ENCODE measurements around the gene ZNF335. TPM values are rescaled to one million over a fixed set of nuclear protein-coding genes. Genes with fewer than 3 reads are reported as not detected.

The ZNF335 gene
- total and polyA plus RNA-seq, 2 of the 13 experiments (the other 11 are each of a cell fraction or from before 2014, with no cell fraction given): 9.7 to 13.7 TPM

DNA sequence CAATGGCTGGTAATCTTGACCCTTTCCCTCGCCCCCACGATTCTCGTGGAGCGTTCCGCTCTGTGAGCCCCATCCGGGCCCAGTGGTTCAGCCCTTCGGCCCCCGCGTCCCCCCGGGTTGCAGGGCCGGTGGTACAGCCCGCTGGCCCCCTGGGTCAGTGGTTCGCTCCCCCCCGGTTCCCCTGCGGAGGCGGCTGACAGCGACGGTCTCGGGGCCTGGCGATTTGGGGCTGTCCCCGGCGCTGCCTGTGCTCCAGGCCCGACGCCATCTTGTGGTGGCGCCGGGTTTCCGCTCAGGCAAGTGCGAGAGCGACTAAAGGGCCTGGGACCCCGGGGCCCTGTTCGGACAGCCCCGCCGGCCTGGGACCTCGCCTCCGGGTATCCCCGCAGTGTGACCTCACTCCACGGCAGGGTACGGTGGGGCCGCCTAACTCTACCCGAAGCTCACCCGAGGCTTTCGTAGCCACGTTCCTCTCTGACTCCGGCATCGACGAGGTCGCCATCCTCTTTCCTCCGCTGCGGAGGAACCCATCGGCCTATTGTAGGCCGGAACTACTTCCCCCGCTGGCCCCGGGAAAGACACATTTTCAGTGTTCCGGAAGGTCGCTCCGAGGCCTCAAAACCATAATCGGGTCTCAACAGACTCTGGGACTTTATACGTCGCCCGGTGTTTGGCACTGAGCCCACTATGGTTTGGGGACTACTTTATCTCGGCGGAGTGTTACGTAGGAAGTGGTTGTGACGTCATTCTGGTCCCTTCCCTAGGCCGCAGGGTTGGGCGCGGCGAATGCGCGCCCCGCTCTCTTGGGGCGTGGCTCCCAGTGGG lies at the start of gene ZNF335 (continued):
- TF ChIP-seq, protein P1, sequence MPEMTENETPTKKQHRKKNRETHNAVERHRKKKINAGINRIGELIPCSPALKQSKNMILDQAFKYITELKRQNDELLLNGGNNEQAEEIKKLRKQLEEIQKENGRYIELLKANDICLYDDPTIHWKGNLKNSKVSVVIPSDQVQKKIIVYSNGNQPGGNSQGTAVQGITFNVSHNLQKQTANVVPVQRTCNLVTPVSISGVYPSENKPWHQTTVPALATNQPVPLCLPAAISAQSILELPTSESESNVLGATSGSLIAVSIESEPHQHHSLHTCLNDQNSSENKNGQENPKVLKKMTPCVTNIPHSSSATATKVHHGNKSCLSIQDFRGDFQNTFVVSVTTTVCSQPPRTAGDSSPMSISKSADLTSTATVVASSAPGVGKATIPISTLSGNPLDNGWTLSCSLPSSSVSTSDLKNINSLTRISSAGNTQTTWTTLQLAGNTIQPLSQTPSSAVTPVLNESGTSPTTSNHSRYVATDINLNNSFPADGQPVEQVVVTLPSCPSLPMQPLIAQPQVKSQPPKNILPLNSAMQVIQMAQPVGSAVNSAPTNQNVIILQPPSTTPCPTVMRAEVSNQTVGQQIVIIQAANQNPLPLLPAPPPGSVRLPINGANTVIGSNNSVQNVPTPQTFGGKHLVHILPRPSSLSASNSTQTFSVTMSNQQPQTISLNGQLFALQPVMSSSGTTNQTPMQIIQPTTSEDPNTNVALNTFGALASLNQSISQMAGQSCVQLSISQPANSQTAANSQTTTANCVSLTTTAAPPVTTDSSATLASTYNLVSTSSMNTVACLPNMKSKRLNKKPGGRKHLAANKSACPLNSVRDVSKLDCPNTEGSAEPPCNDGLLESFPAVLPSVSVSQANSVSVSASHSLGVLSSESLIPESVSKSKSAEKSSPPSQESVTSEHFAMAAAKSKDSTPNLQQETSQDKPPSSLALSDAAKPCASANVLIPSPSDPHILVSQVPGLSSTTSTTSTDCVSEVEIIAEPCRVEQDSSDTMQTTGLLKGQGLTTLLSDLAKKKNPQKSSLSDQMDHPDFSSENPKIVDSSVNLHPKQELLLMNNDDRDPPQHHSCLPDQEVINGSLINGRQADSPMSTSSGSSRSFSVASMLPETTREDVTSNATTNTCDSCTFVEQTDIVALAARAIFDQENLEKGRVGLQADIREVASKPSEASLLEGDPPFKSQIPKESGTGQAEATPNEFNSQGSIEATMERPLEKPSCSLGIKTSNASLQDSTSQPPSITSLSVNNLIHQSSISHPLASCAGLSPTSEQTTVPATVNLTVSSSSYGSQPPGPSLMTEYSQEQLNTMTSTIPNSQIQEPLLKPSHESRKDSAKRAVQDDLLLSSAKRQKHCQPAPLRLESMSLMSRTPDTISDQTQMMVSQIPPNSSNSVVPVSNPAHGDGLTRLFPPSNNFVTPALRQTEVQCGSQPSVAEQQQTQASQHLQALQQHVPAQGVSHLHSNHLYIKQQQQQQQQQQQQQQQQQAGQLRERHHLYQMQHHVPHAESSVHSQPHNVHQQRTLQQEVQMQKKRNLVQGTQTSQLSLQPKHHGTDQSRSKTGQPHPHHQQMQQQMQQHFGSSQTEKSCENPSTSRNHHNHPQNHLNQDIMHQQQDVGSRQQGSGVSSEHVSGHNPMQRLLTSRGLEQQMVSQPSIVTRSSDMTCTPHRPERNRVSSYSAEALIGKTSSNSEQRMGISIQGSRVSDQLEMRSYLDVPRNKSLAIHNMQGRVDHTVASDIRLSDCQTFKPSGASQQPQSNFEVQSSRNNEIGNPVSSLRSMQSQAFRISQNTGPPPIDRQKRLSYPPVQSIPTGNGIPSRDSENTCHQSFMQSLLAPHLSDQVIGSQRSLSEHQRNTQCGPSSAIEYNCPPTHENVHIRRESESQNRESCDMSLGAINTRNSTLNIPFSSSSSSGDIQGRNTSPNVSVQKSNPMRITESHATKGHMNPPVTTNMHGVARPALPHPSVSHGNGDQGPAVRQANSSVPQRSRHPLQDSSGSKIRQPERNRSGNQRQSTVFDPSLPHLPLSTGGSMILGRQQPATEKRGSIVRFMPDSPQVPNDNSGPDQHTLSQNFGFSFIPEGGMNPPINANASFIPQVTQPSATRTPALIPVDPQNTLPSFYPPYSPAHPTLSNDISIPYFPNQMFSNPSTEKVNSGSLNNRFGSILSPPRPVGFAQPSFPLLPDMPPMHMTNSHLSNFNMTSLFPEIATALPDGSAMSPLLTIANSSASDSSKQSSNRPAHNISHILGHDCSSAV (CRISPR knock-in tag; IDR thresholded peaks at IDR 0.05; ENCODE audit: borderline replicate concordance): peak; percentile 79; the same call in 1 of the 2 replicates
- TF ChIP-seq, protein P2, sequence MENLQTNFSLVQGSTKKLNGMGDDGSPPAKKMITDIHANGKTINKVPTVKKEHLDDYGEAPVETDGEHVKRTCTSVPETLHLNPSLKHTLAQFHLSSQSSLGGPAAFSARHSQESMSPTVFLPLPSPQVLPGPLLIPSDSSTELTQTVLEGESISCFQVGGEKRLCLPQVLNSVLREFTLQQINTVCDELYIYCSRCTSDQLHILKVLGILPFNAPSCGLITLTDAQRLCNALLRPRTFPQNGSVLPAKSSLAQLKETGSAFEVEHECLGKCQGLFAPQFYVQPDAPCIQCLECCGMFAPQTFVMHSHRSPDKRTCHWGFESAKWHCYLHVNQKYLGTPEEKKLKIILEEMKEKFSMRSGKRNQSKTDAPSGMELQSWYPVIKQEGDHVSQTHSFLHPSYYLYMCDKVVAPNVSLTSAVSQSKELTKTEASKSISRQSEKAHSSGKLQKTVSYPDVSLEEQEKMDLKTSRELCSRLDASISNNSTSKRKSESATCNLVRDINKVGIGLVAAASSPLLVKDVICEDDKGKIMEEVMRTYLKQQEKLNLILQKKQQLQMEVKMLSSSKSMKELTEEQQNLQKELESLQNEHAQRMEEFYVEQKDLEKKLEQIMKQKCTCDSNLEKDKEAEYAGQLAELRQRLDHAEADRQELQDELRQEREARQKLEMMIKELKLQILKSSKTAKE (CRISPR knock-in tag; IDR thresholded peaks at IDR 0.05; ENCODE audit: borderline replicate concordance): peak; percentile 25; the same call in 1 of the 2 replicates
- TF ChIP-seq ZNF550 (CRISPR knock-in tag; IDR thresholded peaks at IDR 0.05; ENCODE audit: borderline replicate concordance) (no peak), SOX13 (IDR thresholded peaks at IDR 0.05) (peak; percentile 50; the same call in 1 of the 2 replicates), SOX13 (CRISPR knock-in tag; conservative IDR thresholded peaks at IDR 0.05 in 1 of 2, IDR thresholded peaks at IDR 0.05 in 1 of 2) (peak in 1 of 2 experiments; percentile 97; a peak in 2 of 4 replicates), CBX5 (CRISPR knock-in tag; IDR thresholded peaks at IDR 0.05; ENCODE audit: borderline replicate concordance) (peak; percentile 65; the same call in 1 of the 2 replicates), ZBTB42 (CRISPR knock-in tag; IDR thresholded peaks at IDR 0.05) (peak; percentile 89), NONO (IDR thresholded peaks at IDR 0.05) (no peak; the same call in 1 of the 2 replicates), NONO (CRISPR knock-in tag; conservative IDR thresholded peaks at IDR 0.05) (peak; percentile 100), ZNF224 (CRISPR knock-in tag; IDR thresholded peaks at IDR 0.05) (peak; percentile 81), MEF2D (CRISPR knock-in tag; IDR thresholded peaks at IDR 0.05) (peak; percentile 87)
- TF ChIP-seq, protein P3, sequence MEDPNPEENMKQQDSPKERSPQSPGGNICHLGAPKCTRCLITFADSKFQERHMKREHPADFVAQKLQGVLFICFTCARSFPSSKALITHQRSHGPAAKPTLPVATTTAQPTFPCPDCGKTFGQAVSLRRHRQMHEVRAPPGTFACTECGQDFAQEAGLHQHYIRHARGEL (CRISPR knock-in tag; IDR thresholded peaks at IDR 0.05): peak; percentile 58; the same call in 1 of the 2 replicates
- TF ChIP-seq, protein P4, sequence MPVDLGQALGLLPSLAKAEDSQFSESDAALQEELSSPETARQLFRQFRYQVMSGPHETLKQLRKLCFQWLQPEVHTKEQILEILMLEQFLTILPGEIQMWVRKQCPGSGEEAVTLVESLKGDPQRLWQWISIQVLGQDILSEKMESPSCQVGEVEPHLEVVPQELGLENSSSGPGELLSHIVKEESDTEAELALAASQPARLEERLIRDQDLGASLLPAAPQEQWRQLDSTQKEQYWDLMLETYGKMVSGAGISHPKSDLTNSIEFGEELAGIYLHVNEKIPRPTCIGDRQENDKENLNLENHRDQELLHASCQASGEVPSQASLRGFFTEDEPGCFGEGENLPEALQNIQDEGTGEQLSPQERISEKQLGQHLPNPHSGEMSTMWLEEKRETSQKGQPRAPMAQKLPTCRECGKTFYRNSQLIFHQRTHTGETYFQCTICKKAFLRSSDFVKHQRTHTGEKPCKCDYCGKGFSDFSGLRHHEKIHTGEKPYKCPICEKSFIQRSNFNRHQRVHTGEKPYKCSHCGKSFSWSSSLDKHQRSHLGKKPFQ (CRISPR knock-in tag; IDR thresholded peaks at IDR 0.05; ENCODE audit: insufficient replicate concordance): peak; percentile 55
- TF ChIP-seq, protein P5, sequence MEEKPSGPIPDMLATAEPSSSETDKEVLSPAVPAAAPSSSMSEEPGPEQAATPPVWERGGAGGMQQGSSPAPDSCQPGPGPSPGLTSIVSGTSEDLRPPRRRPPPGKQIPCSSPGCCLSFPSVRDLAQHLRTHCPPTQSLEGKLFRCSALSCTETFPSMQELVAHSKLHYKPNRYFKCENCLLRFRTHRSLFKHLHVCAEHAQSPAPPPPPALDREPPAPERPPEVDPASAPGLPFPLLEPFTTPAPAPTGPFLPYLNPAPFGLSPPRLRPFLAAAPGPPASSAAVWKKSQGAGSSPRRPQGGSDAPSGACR (CRISPR knock-in tag; IDR thresholded peaks at IDR 0.05): peak; percentile 74

Measured in HepG2 (cell line).